Activated CD4-positive, alpha-beta T cell treated with anti-CD3 and anti-CD28 coated beads, Interleukin-2, amount 10 ng/mL, durations not matched to agents 24 days and 14 days (primary cell): ENCODE results near the gene CHCT1. TPM values are rescaled to one million over a fixed set of nuclear protein-coding genes. Genes with fewer than 3 reads are reported as not detected.

ENCODE experiments used
- DNase-seq: peaks from one replicate; pipeline ENCODE4 v3.0.0; 2022
- H3K27ac Mint-ChIP-seq: one replicate; pipeline ENCODE4 v1.8.0; 2022; ENCODE audit warnings: mild to moderate bottlenecking, mixed read lengths
- H3K27me3 Mint-ChIP-seq: one replicate; pipeline ENCODE4 v1.8.0; 2022; ENCODE audit warnings: mixed read lengths
- H3K36me3 Mint-ChIP-seq: one replicate; pipeline ENCODE4 v1.8.0; 2022; ENCODE audit warnings: low read depth, mild to moderate bottlenecking, mixed read lengths
- H3K4me1 Mint-ChIP-seq: one replicate; pipeline ENCODE4 v1.8.0; 2021; ENCODE audit warnings: mixed read lengths
- H3K4me3 Mint-ChIP-seq: one replicate; pipeline ENCODE4 v1.8.0; 2022; ENCODE audit warnings: mild to moderate bottlenecking, moderate library complexity, mixed read lengths
- H3K9me3 Mint-ChIP-seq: one replicate; pipeline ENCODE4 v1.8.0; 2021; ENCODE audit warnings: mixed read lengths
- intact Hi-C: fragments of 100-400 bp; cut with micrococcal nuclease; formaldehyde crosslinking; loops from one replicate; pipeline ENCODE4 v1.15.1; 2023
- total RNA-seq: library from RNA; stranded (reverse); gene quantifications from 2 replicates; pipeline ENCODE4 v1.2.3, GENCODE V29; 2022

CHCT1 gene
- total RNA-seq, 1 donor from 2014 or later: not detected

GRCh38 chr17:60392042-60392844, 30.0 kb upstream of the CHCT1 start, which contains the start of gene USP32:
USP32 (minus strand) TSS chr17:60392133; CDS start chr17:60391939, 194 bp downstream.
- H3K9me3 Mint-ChIP-seq: no peaks in the 10 kb centered on the region
- H3K27ac Mint-ChIP-seq: peak within 1 kb of the TSS; percentile 99
- H3K27me3 Mint-ChIP-seq: no peaks in the 10 kb centered on the region
- peak; percentile 99 for DNase-seq
- peak within 1 kb of the TSS; percentile 96 for H3K4me3 Mint-ChIP-seq
- H3K4me1 Mint-ChIP-seq: peaks cover 38% of the 10 kb centered on the region
- intact Hi-C loops: loop anchor here (1.0 to 10.0 kb wide), 6 partner anchors 29 to 1673 kb away; partner anchors contain the start of genes MED13 and PPM1D
- peaks cover 3% of the 10 kb centered on the region for H3K36me3 Mint-ChIP-seq

- H3K36me3 Mint-ChIP-seq: peaks cover 3% of the 10 kb centered on the region
- H3K9me3 Mint-ChIP-seq: no peaks in the 10 kb centered on the region
- peaks cover 38% of the 10 kb centered on the region for H3K4me1 Mint-ChIP-seq
- intact Hi-C loops: loop anchor here (1.0 to 10.0 kb wide), 6 partner anchors 28 to 1672 kb away; partner anchors contain the start of genes MED13 and PPM1D
- peak; percentile 81 for DNase-seq
- H3K27ac Mint-ChIP-seq: peak overlapping the region; percentile 99
- no peaks in the 10 kb centered on the region for H3K27me3 Mint-ChIP-seq
- H3K4me3 Mint-ChIP-seq: peak overlapping the region; percentile 96
Observed at GRCh38 chr17:60392845-60393702, 29.2 kb upstream of the CHCT1 start.

- Mint-ChIP-seq H3K4me3 (no peak overlapping the region), H3K9me3 (no peaks in the 10 kb centered on the region), H3K27me3 (no peaks in the 10 kb centered on the region), H3K27ac (no peak overlapping the region), H3K36me3 (peaks cover 3% of the 10 kb centered on the region), H3K4me1 (peaks cover 34% of the 10 kb centered on the region)
- DNase-seq: no peak
- intact Hi-C loops: loop anchor here (2.0 to 10.0 kb wide), 4 partner anchors 131 to 1671 kb away; partner anchors contain the start of genes MED13 and PPM1D
Observed at GRCh38 chr17:60393840-60394723, 28.2 kb upstream of the CHCT1 start.

GRCh38 chr17:60395508-60396065, 26.7 kb upstream of the CHCT1 start:
- no peak overlapping the region for H3K27ac Mint-ChIP-seq
- H3K9me3 Mint-ChIP-seq: no peaks in the 10 kb centered on the region
- intact Hi-C loops: loop anchor here (10.0 kb wide), 1 partner anchor 1669 kb away; the partner anchor contains the start of gene MED13

GRCh38 chr17:60396412-60396811, 25.9 kb upstream of the CHCT1 start:
- no peak overlapping the region for H3K4me3 Mint-ChIP-seq
- H3K9me3 Mint-ChIP-seq: no peaks in the 10 kb centered on the region
- H3K36me3 Mint-ChIP-seq: no peaks in the 10 kb centered on the region
- peaks cover 20% of the 10 kb centered on the region for H3K4me1 Mint-ChIP-seq
- no peaks in the 10 kb centered on the region for H3K27me3 Mint-ChIP-seq
- no peak overlapping the region for H3K27ac Mint-ChIP-seq
- no peak for DNase-seq
- intact Hi-C loops: loop anchor here (10.0 kb wide), 1 partner anchor 1668 kb away; the partner anchor contains the start of gene MED13

More at GRCh38 chr17:60395508-60396065, 26.7 kb upstream of the CHCT1 start:
- H3K4me1 Mint-ChIP-seq: peaks cover 27% of the 10 kb centered on the region
- H3K4me3 Mint-ChIP-seq: no peak overlapping the region
- no peak for DNase-seq
- H3K27me3 Mint-ChIP-seq: no peaks in the 10 kb centered on the region
- H3K36me3 Mint-ChIP-seq: peaks cover 3% of the 10 kb centered on the region

- H3K4me3 Mint-ChIP-seq: peak overlapping the region; percentile 16
- DNase-seq: peak; percentile 60
- H3K27ac Mint-ChIP-seq: peak overlapping the region; percentile 1
- H3K9me3 Mint-ChIP-seq: no peaks in the 10 kb centered on the region
- intact Hi-C loops: loop anchor here (10.0 kb wide), 1 partner anchor 1666 kb away; the partner anchor contains the start of gene MED13
- no peaks in the 10 kb centered on the region for H3K27me3 Mint-ChIP-seq
- H3K4me1 Mint-ChIP-seq: peaks cover 12% of the 10 kb centered on the region
- no peaks in the 10 kb centered on the region for H3K36me3 Mint-ChIP-seq
Observed at GRCh38 chr17:60398227-60398959, 23.9 kb upstream of the CHCT1 start.

GRCh38 chr17:60401819-60402218, 20.5 kb upstream of the CHCT1 start:
- no peaks in the 10 kb centered on the region for H3K9me3 Mint-ChIP-seq
- no peak overlapping the region for H3K27ac Mint-ChIP-seq
- no peaks in the 10 kb centered on the region for H3K36me3 Mint-ChIP-seq
- no peak for DNase-seq
- no peak overlapping the region for H3K4me3 Mint-ChIP-seq
- intact Hi-C loops: no loop called here
- H3K4me1 Mint-ChIP-seq: peaks cover 6% of the 10 kb centered on the region
- peaks cover 5% of the 10 kb centered on the region for H3K27me3 Mint-ChIP-seq

GRCh38 chr17:60403523-60403810, 18.8 kb upstream of the CHCT1 start:
- no peaks in the 10 kb centered on the region for H3K9me3 Mint-ChIP-seq
- no peak for DNase-seq
- peaks cover 2% of the 10 kb centered on the region for H3K4me1 Mint-ChIP-seq
- H3K27ac Mint-ChIP-seq: no peak overlapping the region
- no peaks in the 10 kb centered on the region for H3K36me3 Mint-ChIP-seq
- no peak overlapping the region for H3K4me3 Mint-ChIP-seq
- peaks cover 5% of the 10 kb centered on the region for H3K27me3 Mint-ChIP-seq
- intact Hi-C loops: no loop called here

- H3K36me3 Mint-ChIP-seq: no peaks in the 10 kb centered on the region
- no peak overlapping the region for H3K4me3 Mint-ChIP-seq
- no peak overlapping the region for H3K27ac Mint-ChIP-seq
- DNase-seq: no peak
- H3K4me1 Mint-ChIP-seq: peaks cover 1% of the 10 kb centered on the region
- H3K27me3 Mint-ChIP-seq: peaks cover 5% of the 10 kb centered on the region
- H3K9me3 Mint-ChIP-seq: no peaks in the 10 kb centered on the region
- intact Hi-C loops: no loop called here
Observed at GRCh38 chr17:60403962-60404361, 18.3 kb upstream of the CHCT1 start.

- no peaks in the 10 kb centered on the region for H3K36me3 Mint-ChIP-seq
- no peak overlapping the region for H3K27ac Mint-ChIP-seq
- intact Hi-C loops: no loop called here
- no peaks in the 10 kb centered on the region for H3K4me1 Mint-ChIP-seq
- no peak for DNase-seq
- H3K4me3 Mint-ChIP-seq: no peak overlapping the region
- H3K27me3 Mint-ChIP-seq: peaks cover 5% of the 10 kb centered on the region
- H3K9me3 Mint-ChIP-seq: no peaks in the 10 kb centered on the region
Observed at GRCh38 chr17:60406887-60407286, 15.4 kb upstream of the CHCT1 start.

- no peak overlapping the region for H3K4me3 Mint-ChIP-seq
- no peaks in the 10 kb centered on the region for H3K36me3 Mint-ChIP-seq
- no peak overlapping the region for H3K27ac Mint-ChIP-seq
- DNase-seq: no peak
- intact Hi-C loops: no loop called here
- H3K27me3 Mint-ChIP-seq: peaks cover 10% of the 10 kb centered on the region
- no peaks in the 10 kb centered on the region for H3K9me3 Mint-ChIP-seq
- no peaks in the 10 kb centered on the region for H3K4me1 Mint-ChIP-seq
Observed at GRCh38 chr17:60410001-60410400, 12.3 kb upstream of the CHCT1 start.

- peaks cover 12% of the 10 kb centered on the region for H3K27me3 Mint-ChIP-seq
- H3K9me3 Mint-ChIP-seq: no peaks in the 10 kb centered on the region
- no peak overlapping the region for H3K4me3 Mint-ChIP-seq
- no peaks in the 10 kb centered on the region for H3K4me1 Mint-ChIP-seq
- DNase-seq: no peak
- H3K36me3 Mint-ChIP-seq: no peaks in the 10 kb centered on the region
- no peak overlapping the region for H3K27ac Mint-ChIP-seq
- intact Hi-C loops: no loop called here
Observed at GRCh38 chr17:60412701-60413100, 9.6 kb upstream of the CHCT1 start.
